ENCODE measurements around the gene CAMK1D.

The CAMK1D gene

DNA sequence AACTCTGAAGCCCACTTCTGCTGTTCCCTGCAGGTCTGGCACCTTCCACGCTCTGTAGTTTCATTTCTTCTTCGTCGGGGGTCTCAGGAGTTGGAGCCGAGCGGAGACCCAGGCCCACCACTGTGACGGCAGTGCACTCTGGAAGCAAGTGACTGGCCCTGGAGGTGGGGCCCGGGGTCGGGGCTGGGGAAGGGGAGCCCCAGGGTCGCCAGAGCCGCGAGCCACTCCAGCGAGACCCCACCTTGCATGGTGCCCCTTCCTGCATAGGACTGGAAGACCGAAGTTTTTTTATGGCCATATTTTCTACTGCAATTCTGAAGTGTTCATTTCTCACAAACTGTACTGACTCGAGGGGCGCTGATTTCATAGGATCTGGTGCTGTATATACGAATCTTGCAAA, 479.4 kb downstream of the CAMK1D start:
- DNase-seq (ENCODE audit: low spot score), result no peak

DNA sequence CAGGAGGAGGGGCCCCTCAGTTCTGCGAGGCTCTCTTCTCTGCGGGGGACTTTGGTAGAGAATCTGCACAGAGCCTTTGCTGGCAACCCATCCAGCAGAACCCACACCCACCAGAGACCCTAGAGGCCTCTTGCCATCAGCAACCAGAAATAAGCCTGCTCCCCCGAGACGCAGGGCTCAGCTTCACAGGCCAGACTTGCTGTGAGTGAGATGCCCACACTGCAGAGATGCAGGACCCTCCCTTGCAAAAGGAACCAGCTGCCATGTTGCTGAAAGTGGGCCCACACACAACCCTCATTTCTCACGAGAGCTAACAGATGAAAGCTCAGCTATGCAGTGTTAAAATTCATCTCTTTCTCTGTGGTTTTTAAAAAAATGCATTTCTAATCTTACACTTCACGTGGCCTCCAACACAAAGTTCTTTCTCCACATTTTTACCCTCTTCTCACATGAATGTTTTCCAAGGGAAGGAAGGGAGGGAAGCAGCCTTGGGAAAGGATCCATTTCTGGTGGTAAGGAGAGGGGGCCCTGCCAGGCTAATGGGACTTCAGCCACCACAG, 480.6 kb downstream of the CAMK1D start:
- no peak for DNase-seq (ENCODE audit: low spot score)

GRCh38 chr10:12832096-12832495, 482.7 kb downstream of the CAMK1D start:
- no peak for DNase-seq (ENCODE audit: low spot score)

- no peak for DNase-seq (ENCODE audit: low spot score)
These were observed 484.1 kb downstream of the CAMK1D start for GRCh38 chr10:12833451-12833850.

DNA sequence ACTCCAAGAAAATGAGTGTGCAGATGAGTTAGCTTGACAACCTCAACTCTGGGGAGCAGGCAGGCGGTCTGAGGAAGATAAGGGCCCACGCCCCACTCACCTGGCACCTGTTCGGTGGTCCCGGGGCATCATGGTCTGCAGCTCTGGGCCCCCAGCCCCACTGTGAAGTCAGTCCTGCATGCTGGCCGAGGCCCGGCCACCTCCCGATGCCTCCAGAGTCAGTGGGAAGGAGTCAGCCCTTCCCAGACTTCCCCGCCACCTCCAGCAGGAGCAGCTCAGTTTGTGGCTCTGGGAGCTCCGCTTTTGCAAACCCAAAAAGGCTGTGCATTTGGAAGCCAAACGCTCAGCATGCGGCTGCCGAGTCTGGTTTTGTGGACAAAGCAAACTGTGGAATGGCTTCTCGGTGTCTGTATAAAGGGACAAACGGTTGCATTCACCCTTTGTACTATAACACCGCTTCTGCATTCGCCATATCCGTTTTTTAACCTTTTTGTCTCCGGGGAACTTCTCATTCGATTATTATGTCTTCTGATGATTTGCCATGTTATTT, 484.8 kb downstream of the CAMK1D start:
- no peak for DNase-seq (ENCODE audit: low spot score)

GRCh38 chr10:12834721-12835120, 485.4 kb downstream of the CAMK1D start:
- no peak for DNase-seq (ENCODE audit: low spot score)

DNA sequence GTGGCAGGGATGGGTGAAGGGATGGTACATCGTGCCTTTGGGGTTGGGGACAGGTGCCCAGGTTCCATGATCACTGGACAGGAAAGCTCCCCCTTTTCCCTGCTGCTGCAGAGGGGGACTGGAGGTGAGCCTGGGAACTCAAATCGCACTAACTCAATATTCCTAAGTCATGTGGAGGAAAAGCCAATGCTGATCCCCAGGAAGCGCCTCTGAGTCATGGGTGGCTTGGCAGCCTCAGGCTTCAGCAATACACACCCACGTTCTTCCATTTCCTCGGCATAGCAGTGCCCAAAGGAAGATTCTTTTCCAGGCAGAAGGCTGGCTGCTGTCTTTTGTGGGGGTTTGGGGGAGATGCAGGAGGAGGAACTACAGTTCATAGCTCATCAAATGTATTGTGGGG, 486.4 kb downstream of the CAMK1D start:
- peak; percentile 43 for DNase-seq (ENCODE audit: low spot score)

DNA sequence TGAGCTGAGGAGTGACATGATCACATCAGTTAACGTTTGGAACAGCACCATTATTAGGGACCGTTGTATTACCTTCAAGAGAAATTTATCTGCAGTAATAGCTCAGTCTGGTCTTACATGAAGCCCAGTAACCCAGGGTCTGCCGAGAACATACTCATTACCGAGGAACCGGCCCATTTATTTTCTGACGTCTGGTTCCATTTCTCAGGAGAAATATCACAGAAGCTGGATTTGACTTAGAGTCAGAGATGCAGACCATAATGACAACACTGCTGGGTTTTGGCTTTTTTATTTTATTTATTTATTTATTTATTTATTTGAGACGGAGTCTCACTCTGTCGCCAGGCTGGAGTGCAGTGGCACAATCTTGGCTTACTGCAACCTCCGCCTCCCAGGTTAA, 489.0 kb downstream of the CAMK1D start:
- DNase-seq (ENCODE audit: low spot score), result no peak

DNA sequence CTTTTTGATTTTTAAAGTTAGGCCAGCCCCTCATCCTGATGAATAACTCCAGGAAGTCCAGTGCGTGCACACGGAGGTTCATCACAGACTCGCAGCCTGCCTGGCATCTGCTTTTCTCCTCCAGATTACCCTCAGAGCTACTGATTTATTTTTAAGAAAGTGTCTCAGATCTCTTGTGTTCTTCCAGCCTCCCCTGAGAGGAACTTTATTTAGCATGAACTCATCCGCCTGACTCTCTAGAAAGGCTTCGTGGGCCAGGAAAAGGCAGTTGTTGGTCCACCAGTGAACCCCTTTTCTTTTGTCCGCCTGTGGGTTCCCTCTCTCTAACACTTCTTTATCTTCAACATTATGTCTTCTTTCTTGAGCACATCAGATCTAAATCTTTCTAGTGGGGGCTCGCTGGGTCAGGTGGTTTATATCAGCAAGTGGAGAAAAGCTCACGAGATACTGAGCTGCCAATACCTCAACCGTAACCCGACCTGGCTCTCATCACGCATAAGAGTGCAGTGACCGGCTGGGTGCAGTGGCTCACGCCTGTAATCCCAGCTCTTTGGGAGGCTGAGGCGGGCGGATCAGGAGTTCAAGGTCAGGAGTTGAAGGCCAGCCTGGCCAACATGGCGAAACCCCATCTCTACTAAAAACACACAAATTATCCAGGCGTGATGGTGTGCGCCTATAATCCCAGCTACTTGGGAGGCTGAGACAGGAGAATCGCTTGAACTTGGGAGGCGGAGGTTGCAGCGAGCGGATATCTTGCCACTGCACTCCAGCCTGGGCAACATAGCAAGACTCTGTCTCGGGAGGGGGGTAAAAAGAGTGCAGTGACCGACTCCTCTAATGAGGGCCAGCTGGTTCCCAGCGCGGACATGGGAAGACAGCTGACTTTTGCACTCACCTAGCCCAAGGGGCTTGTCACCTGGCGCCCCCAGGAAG, 489.9 kb downstream of the CAMK1D start:
- no peak for DNase-seq (ENCODE audit: low spot score)

GRCh38 chr10:12839941-12840611, 490.7 kb downstream of the CAMK1D start:
- no peak for DNase-seq (ENCODE audit: low spot score)

- DNase-seq (ENCODE audit: low spot score), result no peak
These were observed 492.1 kb downstream of the CAMK1D start for GRCh38 chr10:12841426-12841825.

DNA sequence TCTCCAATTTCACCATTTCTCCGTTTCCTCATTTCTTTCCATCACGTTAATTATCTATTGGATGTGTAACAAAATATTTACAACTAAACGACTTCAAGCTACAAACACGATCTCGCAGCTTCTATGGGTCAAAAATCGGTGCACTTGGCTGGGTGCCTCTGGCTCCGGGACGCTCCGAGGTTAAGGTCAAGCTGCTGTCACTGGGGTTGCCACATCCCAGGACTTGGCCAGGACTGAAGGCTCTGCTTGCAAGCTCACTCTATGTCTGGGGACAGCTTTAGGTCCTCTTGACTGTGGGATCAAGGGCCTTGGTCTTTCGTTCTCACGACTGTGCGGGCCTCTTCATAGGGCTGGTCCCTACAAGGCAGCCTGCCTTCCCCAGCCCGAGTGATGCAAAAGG, 492.5 kb downstream of the CAMK1D start:
- DNase-seq (ENCODE audit: low spot score), result no peak

DNA sequence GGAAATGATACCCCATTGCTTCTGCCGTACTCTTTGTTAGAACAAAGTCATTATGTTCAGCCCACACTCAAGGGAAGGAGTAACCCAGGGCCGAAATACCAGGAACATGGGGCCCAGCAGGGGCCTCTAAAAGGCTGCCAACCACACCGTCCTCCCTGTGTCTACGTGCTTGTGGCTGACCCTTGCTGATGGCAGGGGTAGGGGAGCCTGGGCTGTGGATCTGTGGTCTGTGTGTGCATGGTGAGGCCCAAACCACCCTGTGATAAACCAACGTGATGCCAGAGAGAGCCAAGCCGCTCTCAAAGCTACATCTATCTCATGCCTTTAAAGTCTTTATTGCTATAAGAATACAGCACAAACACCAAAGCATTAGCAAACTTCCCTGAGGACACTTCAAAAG, 493.0 kb downstream of the CAMK1D start:
- no peak for DNase-seq (ENCODE audit: low spot score)

GRCh38 chr10:12843296-12843945, 494.1 kb downstream of the CAMK1D start:
- no peak for DNase-seq (ENCODE audit: low spot score)

GRCh38 chr10:12844811-12845483, 495.6 kb downstream of the CAMK1D start:
- DNase-seq (ENCODE audit: low spot score), result peak; percentile 41

GRCh38 chr10:12846718-12847117, 497.4 kb downstream of the CAMK1D start:
- no peak for DNase-seq (ENCODE audit: low spot score)

GRCh38 chr10:12847361-12847975, 498.1 kb downstream of the CAMK1D start:
- no peak for DNase-seq (ENCODE audit: low spot score)

GRCh38 chr10:12848439-12849173, 499.3 kb downstream of the CAMK1D start:
- DNase-seq (ENCODE audit: low spot score), result no peak

GRCh38 chr10:12849319-12850181, 500.2 kb downstream of the CAMK1D start:
- DNase-seq (ENCODE audit: low spot score), result no peak
